Tibial artery (tissue), 4 donors: Measurements from ENCODE around the gene LRRC49.

Experiments used
- DNase-seq, 2 donors: peaks; one replicate each; pipeline ENCODE4 v3.0.0-alpha.2; 2019
- H3K27ac ChIP-seq, 2 donors: fragments of 200-600 bp; sonication (generic) in 1 of 2; 1 replicate in 1 of 2; 2 replicates in 1 of 2; pipeline ENCODE4 v1.5.1; 2018 to 2019; ENCODE audit warnings: mild to moderate bottlenecking in 1 of 2
- H3K27me3 ChIP-seq, 2 donors: fragments of 200-600 bp; sonication (generic) in 1 of 2; one replicate each; pipeline versions ENCODE4 v1.5.1 to v1.6.0; 2016 to 2019
- H3K36me3 ChIP-seq, 3 donors: fragments of 200-600 bp; sonication (generic) in 2 of 3; one replicate each; pipeline ENCODE4 v1.5.1; 2016 to 2019; ENCODE audit warnings: mild to moderate bottlenecking in 2 of 3
- H3K4me1 ChIP-seq, 4 donors: fragments of 200-600 bp; sonication (generic) in 2 of 4; 1 replicate in 3 of 4; 2 replicates in 1 of 4; pipeline ENCODE4 v1.5.1; 2016 to 2019
- H3K4me3 ChIP-seq, 2 donors: fragments of 200-600 bp; sonication (generic) in 1 of 2; 1 replicate in 1 of 2; 2 replicates in 1 of 2; pipeline ENCODE4 v1.5.1; 2018 to 2019; ENCODE audit warnings: mild to moderate bottlenecking in 2 of 2
- H3K9me3 ChIP-seq, 3 donors: fragments of 200-600 bp; sonication (generic) in 1 of 3; one replicate each; pipeline ENCODE4 v1.5.1; 2016 to 2019
- intact Hi-C: fragments of 100-400 bp; cut with DNase I; formaldehyde crosslinking; loops from one replicate; pipeline ENCODE4 v1.15.0; 2023; ENCODE audit warnings: low total_unique reads
- TF ChIP-seq, protein P1 (sequence below), 2 experiments: fragments of 200-600 bp in 1 of 2; fragments of 450-650 bp in 1 of 2; IDR thresholded peaks; one replicate each; pipeline ENCODE4 v1.5.1; 2017 to 2019; ENCODE audit warnings: antibody characterized with exemption in 2 of 2, mild to moderate bottlenecking in 1 of 2, moderate library complexity in 1 of 2

LRRC49 gene

DNA sequence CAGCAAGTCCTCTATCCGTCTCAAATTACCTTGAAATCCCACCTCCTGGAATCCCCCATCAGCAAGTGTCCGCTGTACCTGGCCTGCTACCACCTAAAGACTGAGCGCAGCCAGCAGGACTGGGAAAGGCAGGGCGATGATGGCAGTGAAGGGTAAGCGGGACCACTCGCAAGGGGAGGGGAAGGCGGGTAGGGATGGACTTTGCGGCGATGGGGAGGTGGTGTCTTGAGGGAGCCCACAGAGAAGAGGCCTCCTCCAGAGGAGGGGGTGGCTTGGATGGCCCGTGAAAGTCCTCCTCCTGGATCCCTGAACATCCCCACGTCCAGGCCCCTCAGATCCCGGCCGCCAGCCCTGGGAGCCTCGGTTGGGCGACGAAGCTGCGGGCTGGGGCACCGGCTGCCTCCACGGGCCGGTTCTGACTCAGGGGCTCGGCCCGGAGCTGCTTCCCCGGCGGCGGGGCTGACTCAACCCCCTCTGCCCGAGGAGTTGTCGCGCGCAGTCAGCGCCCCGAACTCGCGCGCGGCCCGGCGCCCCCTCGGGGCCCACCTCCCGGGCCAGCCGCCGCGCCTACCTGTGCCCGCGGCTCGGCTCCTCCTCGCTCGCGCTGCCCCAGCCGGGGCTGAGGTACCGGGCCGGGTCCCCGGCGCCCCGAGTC, 39.2 kb upstream of the LRRC49 start:
- DNase-seq = peak; percentile 40 to 76
- Histone ChIP-seq H3K9me3 (no peaks in the 10 kb centered on the region), H3K27me3 (no peaks in the 10 kb centered on the region), H3K4me1 (peaks cover 0 to 54% (median 43%) of the 10 kb centered on the region in 4 donors), H3K27ac (peak overlapping the region; percentile 86 to 90), H3K4me3 (peak overlapping the region; percentile 78 to 84), H3K36me3 (peaks cover 0 to 12% (median 8%) of the 10 kb centered on the region in 3 donors)
- TF ChIP-seq, protein P1, sequence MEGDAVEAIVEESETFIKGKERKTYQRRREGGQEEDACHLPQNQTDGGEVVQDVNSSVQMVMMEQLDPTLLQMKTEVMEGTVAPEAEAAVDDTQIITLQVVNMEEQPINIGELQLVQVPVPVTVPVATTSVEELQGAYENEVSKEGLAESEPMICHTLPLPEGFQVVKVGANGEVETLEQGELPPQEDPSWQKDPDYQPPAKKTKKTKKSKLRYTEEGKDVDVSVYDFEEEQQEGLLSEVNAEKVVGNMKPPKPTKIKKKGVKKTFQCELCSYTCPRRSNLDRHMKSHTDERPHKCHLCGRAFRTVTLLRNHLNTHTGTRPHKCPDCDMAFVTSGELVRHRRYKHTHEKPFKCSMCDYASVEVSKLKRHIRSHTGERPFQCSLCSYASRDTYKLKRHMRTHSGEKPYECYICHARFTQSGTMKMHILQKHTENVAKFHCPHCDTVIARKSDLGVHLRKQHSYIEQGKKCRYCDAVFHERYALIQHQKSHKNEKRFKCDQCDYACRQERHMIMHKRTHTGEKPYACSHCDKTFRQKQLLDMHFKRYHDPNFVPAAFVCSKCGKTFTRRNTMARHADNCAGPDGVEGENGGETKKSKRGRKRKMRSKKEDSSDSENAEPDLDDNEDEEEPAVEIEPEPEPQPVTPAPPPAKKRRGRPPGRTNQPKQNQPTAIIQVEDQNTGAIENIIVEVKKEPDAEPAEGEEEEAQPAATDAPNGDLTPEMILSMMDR (IDR thresholded peaks at IDR 0.05) = no peak
- intact Hi-C loops = no loop called here

DNA sequence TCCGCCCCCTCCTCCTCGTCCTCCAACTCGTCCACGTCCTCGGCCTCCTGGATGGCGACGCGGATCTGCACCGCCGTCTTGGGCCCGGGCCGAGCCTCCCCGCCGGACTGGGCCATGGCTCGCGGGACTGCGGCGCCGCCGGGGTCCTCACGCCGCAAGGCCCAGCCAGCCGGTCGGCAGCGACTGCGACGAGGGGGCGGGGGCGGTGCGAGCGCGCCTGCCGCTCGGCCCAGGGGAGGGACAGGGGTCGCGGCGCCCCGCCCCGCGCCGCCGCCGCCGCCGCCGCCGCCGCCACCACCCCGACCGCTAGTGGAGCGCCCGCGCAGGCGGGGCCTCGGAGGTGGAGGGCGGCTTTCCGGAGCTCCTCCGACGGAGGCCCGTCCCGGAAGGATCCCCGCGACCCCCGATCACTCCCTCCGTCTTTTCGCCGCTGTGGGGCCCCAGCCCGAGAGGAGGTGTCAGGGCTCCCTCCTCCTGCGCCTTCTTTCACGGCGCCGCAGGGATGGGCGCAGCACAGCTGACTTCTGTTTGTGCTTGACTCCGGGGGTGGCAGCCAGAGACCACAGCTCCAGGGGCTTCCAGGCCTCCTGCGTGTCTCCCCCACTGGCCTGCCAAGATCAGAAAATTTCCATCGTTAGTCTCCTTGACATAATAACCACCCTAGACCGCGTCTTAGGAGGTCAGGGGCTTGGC, 38.5 kb upstream of the LRRC49 start, which contains the start of gene LARP6:
TSS of gene LARP6 (minus strand) at position 185 of the 693 bp plus-strand sequence. CDS start at position 116, 69 bp downstream.
- Histone ChIP-seq H3K36me3 (peaks cover 0 to 8% (median 8%) of the 10 kb centered on the region in 3 donors), H3K4me1 (peaks cover 0 to 61% (median 50%) of the 10 kb centered on the region in 4 donors), H3K27ac (peak within 1 kb of the TSS; percentile 86 to 90), H3K4me3 (peak within 1 kb of the TSS; percentile 78 to 84), H3K9me3 (no peaks in the 10 kb centered on the region), H3K27me3 (no peaks in the 10 kb centered on the region)
- intact Hi-C loops = no loop called here
- TF ChIP-seq, protein P1 (IDR thresholded peaks at IDR 0.05) = peak in 1 of 2 experiments; percentile 8
- DNase-seq = peak; percentile 49 to 84

DNA sequence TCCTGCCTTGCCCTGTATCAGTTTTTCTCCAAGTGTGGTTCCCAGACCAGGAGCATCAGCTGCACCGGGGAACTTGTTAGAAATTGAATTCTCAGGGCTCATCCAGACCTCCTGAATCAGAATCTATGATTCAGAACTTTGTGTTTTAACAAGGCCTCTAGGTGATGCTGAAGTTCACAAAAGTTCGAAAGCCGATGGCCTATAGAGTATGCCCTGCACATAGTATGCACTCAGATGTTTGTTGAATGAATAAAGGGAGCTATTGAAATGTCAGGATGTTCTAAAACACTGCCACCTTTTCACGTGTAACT, 38.0 kb upstream of the LRRC49 start:
- no peak for DNase-seq
- Histone ChIP-seq H3K27ac (peak overlapping the region; percentile 86 to 90), H3K9me3 (no peaks in the 10 kb centered on the region), H3K4me3 (peak overlapping the region; percentile 78 to 84), H3K27me3 (no peaks in the 10 kb centered on the region), H3K36me3 (peaks cover 0 to 8% (median 8%) of the 10 kb centered on the region in 3 donors), H3K4me1 (peaks cover 0 to 63% (median 53%) of the 10 kb centered on the region in 4 donors)
- TF ChIP-seq, protein P1 (IDR thresholded peaks at IDR 0.05) = no peak
- intact Hi-C loops = no loop called here

DNA sequence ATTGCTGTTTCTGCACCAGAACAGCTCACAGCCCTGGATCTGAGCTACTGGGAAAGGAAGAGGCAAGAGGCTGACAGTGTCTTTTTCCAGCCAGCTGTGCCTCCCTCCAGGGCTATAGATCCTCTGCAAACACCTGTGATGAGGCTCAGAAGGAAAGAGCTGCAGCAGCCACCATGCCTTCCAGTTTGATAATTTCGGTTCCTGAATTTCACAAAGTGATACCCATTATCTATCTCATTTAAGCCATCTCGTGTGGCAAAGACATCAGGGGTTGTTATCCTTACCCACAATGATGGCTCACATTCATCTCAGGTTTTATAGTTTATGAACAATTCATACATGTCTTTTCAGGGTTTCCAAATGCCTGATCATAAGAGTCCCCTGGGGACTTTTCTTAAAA, 36.9 kb upstream of the LRRC49 start:
- peaks cover 0 to 63% (median 53%) of the 10 kb centered on the region in 4 donors for H3K4me1 ChIP-seq
- no peak for DNase-seq
- no peaks in the 10 kb centered on the region for H3K9me3 ChIP-seq
- TF ChIP-seq, protein P1 (IDR thresholded peaks at IDR 0.05) = no peak
- H3K36me3 ChIP-seq = peaks cover 0 to 8% (median 2%) of the 10 kb centered on the region in 3 donors
- H3K4me3 ChIP-seq = no peak overlapping the region
- intact Hi-C loops = no loop called here
- no peaks in the 10 kb centered on the region for H3K27me3 ChIP-seq
- H3K27ac ChIP-seq = peak overlapping the region; percentile 86 to 90

DNA sequence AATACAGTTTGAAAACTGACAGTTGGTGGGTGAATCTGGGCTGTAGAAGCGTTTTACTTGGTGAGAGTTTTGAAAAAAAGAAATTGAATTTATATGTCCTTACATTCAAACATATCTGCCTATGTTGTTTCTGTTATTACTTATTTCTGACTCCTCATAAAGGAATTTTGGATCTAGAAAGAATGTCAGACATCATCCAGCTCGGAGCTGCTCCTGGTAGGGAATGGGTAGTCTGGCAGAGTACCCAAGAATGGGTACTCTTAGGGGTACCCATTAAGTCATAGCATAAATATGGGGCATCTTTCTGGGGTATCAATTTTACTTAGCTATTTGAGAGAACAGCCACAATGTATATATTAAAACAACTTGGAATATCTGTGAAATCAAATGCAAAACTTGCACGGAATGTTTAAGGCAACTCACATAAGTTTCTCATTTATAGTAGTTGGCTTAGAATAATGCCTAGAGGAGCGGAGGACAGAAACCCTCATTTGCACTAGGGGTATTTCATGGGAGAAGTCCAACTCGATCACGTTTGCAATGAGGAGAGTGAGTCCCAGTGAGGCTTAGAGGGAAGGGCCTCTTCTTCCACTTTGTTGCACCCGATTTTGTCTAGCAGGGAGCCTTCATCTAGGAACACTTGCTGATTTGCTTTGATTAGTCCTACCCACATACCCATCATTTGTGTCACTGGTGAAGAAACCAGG, 36.3 kb upstream of the LRRC49 start:
- H3K36me3 ChIP-seq = peaks cover 0 to 8% (median 0%) of the 10 kb centered on the region in 3 donors
- H3K27me3 ChIP-seq = no peaks in the 10 kb centered on the region
- H3K4me1 ChIP-seq = peaks cover 0 to 63% (median 53%) of the 10 kb centered on the region in 4 donors
- intact Hi-C loops = no loop called here
- DNase-seq = no peak
- H3K27ac ChIP-seq = peak overlapping the region; percentile 86 to 90
- no peaks in the 10 kb centered on the region for H3K9me3 ChIP-seq
- peak overlapping the region in 1 of 2 donors; percentile 11 for H3K4me3 ChIP-seq
- TF ChIP-seq, protein P1 (IDR thresholded peaks at IDR 0.05) = no peak
